Glomerular visceral epithelial cell (primary cell): ENCODE data around the gene AJUBA.
"Not testable (repeated sequence)": the region's sequence is repeated elsewhere in the genome, so short reads cannot be mapped to it uniquely, and the experiment has no call there.

Experiments
- DNase-seq: peaks from one replicate; pipeline ENCODE4 v3.0.0-alpha.2; 2016; ENCODE audit errors: extremely low spot score

AJUBA gene

GRCh38 chr14:22982477-22983245 is at the start of gene AJUBA:
Gene AJUBA (minus strand): TSS chr14:22982551. CDS start chr14:22982266, 285 bp downstream.
- peak; percentile 95 for DNase-seq

- no peak for DNase-seq
These were observed 48.6 kb upstream of the AJUBA start for GRCh38 chr14:23030936-23031335.

GRCh38 chr14:23028799-23029198 is 46.4 kb upstream of the AJUBA start:
- DNase-seq: no peak

- DNase-seq: no peak
These were observed 42.9 kb upstream of the AJUBA start for GRCh38 chr14:23025151-23025814.

GRCh38 chr14:23024612-23025075 is 42.3 kb upstream of the AJUBA start:
- no peak for DNase-seq

- no peak for DNase-seq
These were observed 41.4 kb upstream of the AJUBA start for GRCh38 chr14:23023795-23024152.

GRCh38 chr14:23023022-23023794 is 40.9 kb upstream of the AJUBA start:
- no peak for DNase-seq

- no peak for DNase-seq
These were observed 39.6 kb upstream of the AJUBA start for GRCh38 chr14:23021889-23022442.

GRCh38 chr14:23021434-23021833 is 39.1 kb upstream of the AJUBA start:
- DNase-seq: no peak

- DNase-seq: no peak
These were observed 38.1 kb upstream of the AJUBA start for GRCh38 chr14:23020143-23021128.

GRCh38 chr14:23018107-23018506 is 35.8 kb upstream of the AJUBA start:
- no peak for DNase-seq

- no peak for DNase-seq
These were observed 34.7 kb upstream of the AJUBA start for GRCh38 chr14:23017091-23017490.

GRCh38 chr14:23015618-23016017 is 33.3 kb upstream of the AJUBA start:
- DNase-seq: no peak

- DNase-seq: not testable (repeated sequence)
These were observed 31.4 kb upstream of the AJUBA start for GRCh38 chr14:23013749-23014054.

- DNase-seq: no peak
These were observed 30.9 kb upstream of the AJUBA start for GRCh38 chr14:23013054-23013748.

- DNase-seq: peak; percentile 68
These were observed 27.8 kb upstream of the AJUBA start, which contains the start of gene C14orf93 for GRCh38 chr14:23009939-23010726. Gene C14orf93 (minus strand): TSS chr14:23010143. CDS start chr14:22999023, 11,120 bp downstream.

- no peak for DNase-seq
These were observed 27.2 kb upstream of the AJUBA start for GRCh38 chr14:23009483-23009938.

GRCh38 chr14:23008831-23009230 is 26.5 kb upstream of the AJUBA start:
- no peak for DNase-seq
